ENCODE data around the gene NAP1L5. TPM values are rescaled to one million over a fixed set of nuclear protein-coding genes. Genes with fewer than 3 reads are reported as not detected.

NAP1L5 gene
- total RNA-seq, 3 donors from 2014 or later: 1.1 to 5.8 (median 1.7) TPM

DNA sequence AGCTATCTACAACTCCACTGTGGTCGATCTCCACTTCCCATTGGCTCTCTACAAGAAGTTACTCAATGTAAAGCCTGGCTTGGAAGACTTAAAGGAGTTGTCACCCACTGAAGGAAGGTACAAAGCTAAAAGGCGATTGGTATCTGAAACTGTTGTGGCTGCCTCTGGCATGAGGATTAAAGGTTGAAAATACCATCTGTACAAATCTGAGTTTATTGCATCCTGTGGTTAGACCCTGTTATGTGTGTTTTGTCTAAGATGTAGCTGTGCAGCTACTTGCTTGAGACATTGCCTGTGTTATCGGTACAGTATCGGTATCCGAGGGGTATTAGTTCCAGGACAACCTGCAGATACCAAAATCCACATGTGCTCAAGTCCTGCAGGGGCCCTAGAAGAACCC lies 16.4 kb downstream of the NAP1L5 start:
- intact Hi-C loops (cut with DNase I, micrococcal nuclease): no loop called here
- Histone ChIP-seq H3K4me1 (ENCODE audit: low read depth) (no peaks in the 10 kb centered on the region), H3K9me3 (no peaks in the 10 kb centered on the region), H3K4me3 (no peak overlapping the region), H3K36me3 (ENCODE audit: low read depth) (no peaks in the 10 kb centered on the region)
- TF ChIP-seq, protein P1, sequence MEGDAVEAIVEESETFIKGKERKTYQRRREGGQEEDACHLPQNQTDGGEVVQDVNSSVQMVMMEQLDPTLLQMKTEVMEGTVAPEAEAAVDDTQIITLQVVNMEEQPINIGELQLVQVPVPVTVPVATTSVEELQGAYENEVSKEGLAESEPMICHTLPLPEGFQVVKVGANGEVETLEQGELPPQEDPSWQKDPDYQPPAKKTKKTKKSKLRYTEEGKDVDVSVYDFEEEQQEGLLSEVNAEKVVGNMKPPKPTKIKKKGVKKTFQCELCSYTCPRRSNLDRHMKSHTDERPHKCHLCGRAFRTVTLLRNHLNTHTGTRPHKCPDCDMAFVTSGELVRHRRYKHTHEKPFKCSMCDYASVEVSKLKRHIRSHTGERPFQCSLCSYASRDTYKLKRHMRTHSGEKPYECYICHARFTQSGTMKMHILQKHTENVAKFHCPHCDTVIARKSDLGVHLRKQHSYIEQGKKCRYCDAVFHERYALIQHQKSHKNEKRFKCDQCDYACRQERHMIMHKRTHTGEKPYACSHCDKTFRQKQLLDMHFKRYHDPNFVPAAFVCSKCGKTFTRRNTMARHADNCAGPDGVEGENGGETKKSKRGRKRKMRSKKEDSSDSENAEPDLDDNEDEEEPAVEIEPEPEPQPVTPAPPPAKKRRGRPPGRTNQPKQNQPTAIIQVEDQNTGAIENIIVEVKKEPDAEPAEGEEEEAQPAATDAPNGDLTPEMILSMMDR (IDR thresholded peaks at IDR 0.05): no peak
- ATAC-seq: no peak
- DNase-seq: no peak

- H3K36me3 ChIP-seq (ENCODE audit: low read depth): no peaks in the 10 kb centered on the region
- ATAC-seq (no peak), DNase-seq (no peak)
- H3K4me3 ChIP-seq: no peak overlapping the region
- intact Hi-C loops (cut with DNase I, micrococcal nuclease): no loop called here
- H3K4me1 ChIP-seq (ENCODE audit: low read depth): no peaks in the 10 kb centered on the region
- TF ChIP-seq, protein P1 (IDR thresholded peaks at IDR 0.05): no peak
- H3K9me3 ChIP-seq: no peaks in the 10 kb centered on the region
Measured at GRCh38 chr4:88675543-88675942, 22.1 kb downstream of the NAP1L5 start.

GRCh38 chr4:88674979-88675378 lies 22.6 kb downstream of the NAP1L5 start:
- Histone ChIP-seq H3K4me3 (no peak overlapping the region), H3K36me3 (ENCODE audit: low read depth) (no peaks in the 10 kb centered on the region), H3K9me3 (no peaks in the 10 kb centered on the region), H3K4me1 (ENCODE audit: low read depth) (no peaks in the 10 kb centered on the region)
- TF ChIP-seq, protein P1 (IDR thresholded peaks at IDR 0.05): no peak
- no peak for DNase-seq
- intact Hi-C loops (cut with DNase I, micrococcal nuclease): no loop called here
- ATAC-seq: no peak

DNA sequence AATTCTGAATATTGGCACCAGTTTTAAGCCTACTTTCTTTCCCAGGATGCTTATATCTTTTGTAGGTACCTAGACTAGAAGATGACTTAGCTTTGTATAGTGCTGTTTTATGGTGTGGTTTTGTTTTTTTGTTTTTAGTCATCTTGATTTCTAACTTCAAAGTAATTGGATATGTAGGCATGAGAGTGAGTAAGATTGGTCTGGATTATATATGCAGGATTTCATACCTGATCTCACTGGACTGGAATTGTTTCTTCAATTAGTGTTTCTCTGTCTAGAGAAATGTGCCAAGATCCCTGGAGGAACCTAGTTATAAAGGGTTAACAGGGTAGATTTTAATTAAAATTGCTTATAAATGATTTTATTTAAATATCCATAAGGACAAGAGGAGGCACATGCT lies 23.1 kb downstream of the NAP1L5 start:
- intact Hi-C loops (cut with DNase I, micrococcal nuclease): no loop called here
- Histone ChIP-seq H3K4me1 (ENCODE audit: low read depth) (no peaks in the 10 kb centered on the region), H3K4me3 (no peak overlapping the region), H3K9me3 (no peaks in the 10 kb centered on the region), H3K36me3 (ENCODE audit: low read depth) (no peaks in the 10 kb centered on the region)
- ATAC-seq (no peak), DNase-seq (no peak)
- TF ChIP-seq, protein P1 (IDR thresholded peaks at IDR 0.05): no peak

DNA sequence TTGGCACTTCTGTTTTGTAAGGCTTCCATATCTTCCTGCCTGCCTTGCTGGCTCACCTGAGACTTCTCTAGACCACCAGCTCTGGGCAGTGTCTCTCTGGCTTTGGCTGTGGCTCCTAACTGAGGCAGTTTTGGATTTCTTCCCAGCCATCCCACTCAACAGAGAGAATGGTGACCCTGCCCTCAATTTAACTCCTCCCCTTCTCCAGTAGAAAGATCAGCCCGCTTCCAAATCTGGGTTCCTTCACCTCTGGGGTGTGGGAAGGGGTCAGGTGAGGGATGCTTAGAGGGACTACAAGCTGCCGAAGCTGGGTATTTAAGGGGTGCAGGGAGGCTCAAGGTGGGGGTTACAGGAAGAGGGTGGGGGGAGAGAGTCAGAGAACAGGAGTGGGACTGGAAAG lies 23.7 kb downstream of the NAP1L5 start:
- ATAC-seq: no peak
- TF ChIP-seq, protein P1 (IDR thresholded peaks at IDR 0.05): no peak
- H3K36me3 ChIP-seq (ENCODE audit: low read depth): no peaks in the 10 kb centered on the region
- no peaks in the 10 kb centered on the region for H3K4me1 ChIP-seq (ENCODE audit: low read depth)
- intact Hi-C loops (cut with DNase I, micrococcal nuclease): no loop called here
- DNase-seq: no peak
- no peaks in the 10 kb centered on the region for H3K9me3 ChIP-seq
- H3K4me3 ChIP-seq: no peak overlapping the region

GRCh38 chr4:88672987-88673386 lies 24.6 kb downstream of the NAP1L5 start:
- intact Hi-C loops (cut with DNase I, micrococcal nuclease): no loop called here
- TF ChIP-seq, protein P1 (IDR thresholded peaks at IDR 0.05): no peak
- DNase-seq (peak in 1 of 3 donors; percentile 15), ATAC-seq (no peak)
- H3K4me1 ChIP-seq (ENCODE audit: low read depth): no peaks in the 10 kb centered on the region
- no peak overlapping the region for H3K4me3 ChIP-seq
- no peaks in the 10 kb centered on the region for H3K36me3 ChIP-seq (ENCODE audit: low read depth)
- no peaks in the 10 kb centered on the region for H3K9me3 ChIP-seq
